ENCODE results near the gene CHST8.

CHST8 gene

DNA sequence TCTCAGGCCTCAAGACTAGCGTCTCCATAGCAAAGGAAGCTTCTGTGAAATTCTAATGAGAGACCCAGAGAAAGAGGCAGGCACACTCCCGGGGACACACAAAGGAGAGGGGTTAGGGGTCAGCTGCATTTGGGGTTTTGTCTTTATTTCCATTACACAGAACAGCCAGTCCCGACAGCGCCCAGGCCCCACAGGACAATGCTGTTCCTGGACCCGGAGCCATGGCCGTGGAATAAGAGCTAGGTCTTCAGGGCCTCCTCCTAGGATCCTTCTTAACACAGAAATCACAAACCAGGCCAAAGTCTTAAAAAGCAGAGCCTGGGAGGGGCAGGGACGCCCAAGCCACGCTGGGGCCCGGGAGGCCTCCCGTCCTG is 197.7 kb downstream of the CHST8 start:
- TF ChIP-seq, protein P1, sequence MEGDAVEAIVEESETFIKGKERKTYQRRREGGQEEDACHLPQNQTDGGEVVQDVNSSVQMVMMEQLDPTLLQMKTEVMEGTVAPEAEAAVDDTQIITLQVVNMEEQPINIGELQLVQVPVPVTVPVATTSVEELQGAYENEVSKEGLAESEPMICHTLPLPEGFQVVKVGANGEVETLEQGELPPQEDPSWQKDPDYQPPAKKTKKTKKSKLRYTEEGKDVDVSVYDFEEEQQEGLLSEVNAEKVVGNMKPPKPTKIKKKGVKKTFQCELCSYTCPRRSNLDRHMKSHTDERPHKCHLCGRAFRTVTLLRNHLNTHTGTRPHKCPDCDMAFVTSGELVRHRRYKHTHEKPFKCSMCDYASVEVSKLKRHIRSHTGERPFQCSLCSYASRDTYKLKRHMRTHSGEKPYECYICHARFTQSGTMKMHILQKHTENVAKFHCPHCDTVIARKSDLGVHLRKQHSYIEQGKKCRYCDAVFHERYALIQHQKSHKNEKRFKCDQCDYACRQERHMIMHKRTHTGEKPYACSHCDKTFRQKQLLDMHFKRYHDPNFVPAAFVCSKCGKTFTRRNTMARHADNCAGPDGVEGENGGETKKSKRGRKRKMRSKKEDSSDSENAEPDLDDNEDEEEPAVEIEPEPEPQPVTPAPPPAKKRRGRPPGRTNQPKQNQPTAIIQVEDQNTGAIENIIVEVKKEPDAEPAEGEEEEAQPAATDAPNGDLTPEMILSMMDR (conservative IDR thresholded peaks at IDR 0.05; ENCODE audit: low read depth, low read length), result no peak
- peak overlapping the region; percentile 49 for H3K4me3 ChIP-seq (ENCODE audit: low read depth, low read length)
- no peak for DNase-seq (ENCODE audit: low read depth)

DNA sequence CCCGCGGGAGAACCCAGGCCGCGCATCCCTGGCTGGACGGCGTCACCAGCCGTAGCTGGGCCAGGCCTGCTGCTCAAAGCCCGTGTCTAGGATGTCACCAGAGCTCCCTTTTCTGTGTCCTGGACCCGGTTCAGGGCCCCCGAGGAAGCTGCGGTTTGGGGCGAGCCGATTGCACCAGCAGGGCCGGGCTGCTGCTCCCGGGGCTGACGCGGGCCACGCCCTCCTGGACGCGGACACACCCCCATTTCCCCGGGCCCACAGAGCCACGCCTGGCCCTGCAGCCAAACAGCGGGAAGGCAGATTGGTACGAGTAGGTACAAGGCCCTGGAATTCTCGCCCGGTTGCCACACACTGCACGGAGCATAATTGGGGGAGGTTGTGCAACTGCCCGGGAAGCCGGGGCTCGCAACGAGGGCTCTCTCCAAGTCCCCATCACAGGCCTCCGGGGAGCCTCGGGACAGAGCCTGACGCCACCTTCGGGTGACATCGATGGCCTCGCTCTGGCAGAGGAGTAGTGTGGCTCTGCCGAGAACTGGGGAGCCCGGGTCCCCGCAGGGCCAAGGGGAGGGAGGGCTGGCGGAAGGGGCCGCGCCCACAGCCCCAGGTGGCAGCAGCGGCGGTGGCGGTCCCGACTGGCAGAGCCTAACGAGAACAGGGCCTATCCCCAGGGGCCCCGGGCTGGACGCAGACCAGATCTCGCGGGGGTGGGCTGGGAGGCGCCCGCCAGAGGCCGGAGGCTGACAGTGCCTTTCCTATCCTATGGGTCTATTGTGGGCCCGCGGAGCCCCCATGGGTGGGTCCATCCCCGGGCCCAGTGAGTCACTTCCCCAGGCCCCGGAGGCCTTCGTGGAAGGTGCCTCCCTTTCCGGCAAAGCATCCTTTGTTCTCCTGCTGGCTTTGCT is 198.4 kb downstream of the CHST8 start:
- peak; percentile 62 for DNase-seq (ENCODE audit: low read depth)
- peak overlapping the region; percentile 49 for H3K4me3 ChIP-seq (ENCODE audit: low read depth, low read length)
- TF ChIP-seq, protein P1 (conservative IDR thresholded peaks at IDR 0.05; ENCODE audit: low read depth, low read length), result no peak

DNA sequence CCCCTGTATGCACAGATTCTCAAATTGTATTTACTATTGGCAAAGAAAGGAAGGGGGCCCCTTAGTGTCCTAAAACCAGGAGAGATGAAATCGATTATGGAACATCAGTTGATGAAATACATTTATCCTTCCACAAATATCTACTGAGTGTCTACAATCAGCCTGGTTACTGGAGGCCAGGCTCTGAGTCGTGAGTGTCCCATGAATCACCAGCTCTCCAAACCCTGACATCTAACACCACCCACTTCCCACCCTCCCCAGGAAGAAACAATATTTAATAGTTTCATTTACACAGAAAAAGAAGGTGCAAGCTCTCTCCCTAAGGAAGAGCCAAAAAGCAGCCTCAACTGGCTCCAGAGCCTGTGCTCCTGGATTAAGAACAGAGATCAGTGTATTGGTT is 200.1 kb downstream of the CHST8 start:
- no peak overlapping the region for H3K4me3 ChIP-seq (ENCODE audit: low read depth, low read length)
- no peak for DNase-seq (ENCODE audit: low read depth)
- TF ChIP-seq, protein P1 (conservative IDR thresholded peaks at IDR 0.05; ENCODE audit: low read depth, low read length), result no peak
